Skin of body (tissue), 2 donors: Measurements from ENCODE around the gene ZBTB46. TPM values are rescaled to one million over a fixed set of nuclear protein-coding genes. Genes with fewer than 3 reads are reported as not detected.
"Not testable (repeated sequence)": the region's sequence is repeated elsewhere in the genome, so short reads cannot be mapped to it uniquely, and the experiment has no call there.

ENCODE experiments used
- DNase-seq: peaks from one replicate; lab custom pipeline; 2025; lab: John Stamatoyannopoulos, UW
- total RNA-seq: library from RNA; depleted of rRNA; stranded (reverse); fragments of >200 nt; gene quantifications from one replicate; pipeline ENCODE4 v1.2.3, GENCODE V29; 2014

ZBTB46 gene
- total RNA-seq, 1 donor from 2014 or later = 8.3 TPM

GRCh38 chr20:63815615-63816253, 15.3 kb downstream of the ZBTB46 start:
- DNase-seq = no peak

GRCh38 chr20:63814891-63815614, 16.0 kb downstream of the ZBTB46 start:
- DNase-seq = no peak

GRCh38 chr20:63811491-63811875, 19.6 kb downstream of the ZBTB46 start:
- no peak for DNase-seq

- no peak for DNase-seq
These were observed 20.2 kb downstream of the ZBTB46 start for GRCh38 chr20:63810730-63811490.

GRCh38 chr20:63809856-63810255, 21.2 kb downstream of the ZBTB46 start:
- DNase-seq = no peak

- DNase-seq = no peak
These were observed 21.9 kb downstream of the ZBTB46 start for GRCh38 chr20:63808964-63809674.

- no peak for DNase-seq
These were observed 22.8 kb downstream of the ZBTB46 start for GRCh38 chr20:63808145-63808724.

GRCh38 chr20:63807654-63808053, 23.4 kb downstream of the ZBTB46 start:
- DNase-seq = no peak

GRCh38 chr20:63804308-63804636, 26.8 kb downstream of the ZBTB46 start:
- DNase-seq = no peak

- DNase-seq = no peak
These were observed 28.4 kb downstream of the ZBTB46 start for GRCh38 chr20:63802469-63803240.

- not testable (repeated sequence) for DNase-seq
These were observed 29.9 kb downstream of the ZBTB46 start for GRCh38 chr20:63801174-63801573.

GRCh38 chr20:63800411-63800810, 30.7 kb downstream of the ZBTB46 start:
- not testable (repeated sequence) for DNase-seq

GRCh38 chr20:63799127-63799526, 31.9 kb downstream of the ZBTB46 start:
- DNase-seq = not testable (repeated sequence)

GRCh38 chr20:63797175-63797574, 33.9 kb downstream of the ZBTB46 start:
- not testable (repeated sequence) for DNase-seq

GRCh38 chr20:63795178-63795830, 35.8 kb downstream of the ZBTB46 start:
- no peak for DNase-seq

- DNase-seq = no peak
These were observed 36.5 kb downstream of the ZBTB46 start for GRCh38 chr20:63794614-63795013.

- no peak for DNase-seq
These were observed 38.2 kb downstream of the ZBTB46 start for GRCh38 chr20:63792866-63793265.

GRCh38 chr20:63791497-63792156, 39.4 kb downstream of the ZBTB46 start:
- DNase-seq = no peak

GRCh38 chr20:63790572-63791168, 40.4 kb downstream of the ZBTB46 start:
- DNase-seq = no peak
